HEK293T (cell line): ENCODE results near the gene TLE5.

Experiments used
- BHLHE40 ChIP-seq: fragments of 450-650 bp; IDR thresholded peaks from 2 replicates; pipeline ENCODE4 v1.6.1; 2016; ENCODE audit warnings: mild to moderate bottlenecking, moderate library complexity, borderline replicate concordance
- FOXA1 ChIP-seq: fragments of 450-650 bp; IDR thresholded peaks from 2 replicates; pipeline ENCODE4 v1.6.1; 2016; ENCODE audit warnings: mild to moderate bottlenecking
- FOXK2 ChIP-seq: fragments of 450-650 bp; IDR thresholded peaks from 2 replicates; pipeline ENCODE4 v1.6.1; 2016; ENCODE audit warnings: mild to moderate bottlenecking
- FOXM1 ChIP-seq: fragments of 450-650 bp; IDR thresholded peaks from 2 replicates; pipeline ENCODE4 v1.6.1; 2017; ENCODE audit warnings: mild to moderate bottlenecking, borderline replicate concordance
- HDGF ChIP-seq: fragments of 450-650 bp; IDR thresholded peaks from 2 replicates; pipeline ENCODE4 v1.6.1; 2017; ENCODE audit warnings: antibody characterized with exemption, borderline replicate concordance
- LEF1 ChIP-seq: fragments of 450-650 bp; IDR thresholded peaks from 2 replicates; pipeline ENCODE4 v1.6.1; 2017; ENCODE audit warnings: mild to moderate bottlenecking, borderline replicate concordance
- NFRKB ChIP-seq: fragments of 450-650 bp; IDR thresholded peaks from 2 replicates; pipeline ENCODE4 v1.6.1; 2016; ENCODE audit warnings: mild to moderate bottlenecking, moderate library complexity
- SP1 ChIP-seq: fragments of 450-650 bp; IDR thresholded peaks from 2 replicates; pipeline ENCODE4 v1.6.1; 2017
- SUZ12 ChIP-seq: fragments of 450-650 bp; IDR thresholded peaks from 2 replicates; pipeline ENCODE4 v1.6.1; 2016; ENCODE audit warnings: mild to moderate bottlenecking
- TARDBP ChIP-seq: fragments of 450-650 bp; IDR thresholded peaks from 2 replicates; pipeline ENCODE4 v1.6.1; 2016
- TF ChIP-seq, protein P1 (sequence below): fragments of 450-650 bp; IDR thresholded peaks from 2 replicates; pipeline ENCODE4 v1.6.1; 2016

DNA sequence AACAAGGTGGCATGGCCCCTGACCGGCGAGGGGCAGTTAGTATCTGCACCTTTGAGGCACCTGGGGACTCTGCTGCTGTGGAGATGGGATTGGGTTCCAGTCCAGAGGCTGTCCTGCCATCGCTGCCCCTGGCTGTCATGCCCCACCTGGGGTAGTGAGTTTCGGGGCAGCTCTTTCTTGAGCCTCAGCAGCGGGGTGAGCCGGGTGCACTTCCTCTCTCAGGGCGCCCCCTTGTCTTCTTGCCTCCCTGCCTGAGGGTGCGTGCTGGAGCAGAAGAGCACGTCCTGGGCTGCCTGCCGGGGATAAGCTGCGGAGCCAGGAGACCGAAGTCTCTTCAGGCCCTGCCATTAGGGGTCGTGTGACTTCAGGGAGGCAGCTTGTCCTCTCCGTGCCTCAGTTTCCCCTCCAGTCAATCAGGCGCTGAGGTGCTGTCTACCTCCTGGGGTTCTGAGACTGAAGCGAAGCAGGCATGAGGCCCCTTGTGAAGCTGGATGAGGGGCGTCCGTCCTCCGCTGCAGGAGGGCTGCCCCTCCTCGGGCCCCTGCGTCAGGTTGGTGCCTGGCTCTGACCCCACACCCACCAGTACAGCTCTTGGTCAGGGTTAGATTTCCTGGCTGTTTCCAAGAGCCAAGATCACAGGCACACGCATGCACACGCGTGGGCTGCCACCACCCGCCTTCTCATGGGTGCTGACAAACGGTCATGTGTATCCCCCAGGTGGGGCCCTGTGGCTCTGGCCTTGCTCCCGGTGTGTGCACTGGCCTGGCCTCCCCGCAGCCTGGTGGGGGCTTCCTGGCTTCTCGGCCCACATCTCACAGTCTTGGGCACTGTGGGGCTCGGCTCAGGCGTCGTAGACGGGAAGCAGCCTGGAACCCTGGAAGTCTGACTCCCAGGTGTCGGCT, 40.2 kb upstream of the TLE5 start:
- TF ChIP-seq LEF1 (no peak), FOXK2 (no peak), FOXA1 (no peak), NFRKB (no peak), SP1 (no peak), FOXM1 (no peak), BHLHE40 (no peak), TARDBP (no peak), SUZ12 (no peak), HDGF (no peak)
- TF ChIP-seq, protein P1, sequence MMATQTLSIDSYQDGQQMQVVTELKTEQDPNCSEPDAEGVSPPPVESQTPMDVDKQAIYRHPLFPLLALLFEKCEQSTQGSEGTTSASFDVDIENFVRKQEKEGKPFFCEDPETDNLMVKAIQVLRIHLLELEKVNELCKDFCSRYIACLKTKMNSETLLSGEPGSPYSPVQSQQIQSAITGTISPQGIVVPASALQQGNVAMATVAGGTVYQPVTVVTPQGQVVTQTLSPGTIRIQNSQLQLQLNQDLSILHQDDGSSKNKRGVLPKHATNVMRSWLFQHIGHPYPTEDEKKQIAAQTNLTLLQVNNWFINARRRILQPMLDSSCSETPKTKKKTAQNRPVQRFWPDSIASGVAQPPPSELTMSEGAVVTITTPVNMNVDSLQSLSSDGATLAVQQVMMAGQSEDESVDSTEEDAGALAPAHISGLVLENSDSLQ = no peak
